WTC11 (cell line): ENCODE data around the gene VPS39.

ENCODE experiments used
- SP1 ChIP-seq: sonication (generic); formaldehyde crosslinking; conservative IDR thresholded peaks from 2 replicates; pipeline ENCODE4 v1.8.1; 2022; ENCODE audit warnings: missing genetic modification reagents
- TF ChIP-seq, protein P1 (sequence below): sonication (generic); formaldehyde crosslinking; IDR thresholded peaks from 2 replicates; pipeline ENCODE4 v1.8.1; 2023; ENCODE audit warnings: mild to moderate bottlenecking, missing genetic modification reagents, moderate library complexity

DNA sequence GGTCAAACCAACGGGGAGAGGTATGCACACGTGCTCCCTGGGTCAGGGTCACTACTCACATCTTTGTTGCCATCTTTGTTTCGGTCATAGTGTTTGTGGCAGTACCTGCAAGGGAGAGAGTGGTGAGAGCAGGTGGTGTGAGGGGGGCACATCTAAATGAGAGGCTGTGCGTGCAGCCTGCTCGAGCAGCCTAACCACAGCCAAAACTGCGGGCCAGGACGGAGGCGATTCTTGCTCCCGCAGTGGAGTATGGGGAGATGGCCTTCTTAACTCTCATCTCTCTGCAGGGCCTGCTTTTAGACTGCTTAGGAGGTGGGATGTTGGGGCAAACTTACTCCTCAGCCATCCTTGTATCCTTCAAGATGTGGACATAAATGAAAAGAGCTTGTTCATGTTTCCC lies 44.8 kb downstream of the VPS39 start:
- TF ChIP-seq, protein P1, sequence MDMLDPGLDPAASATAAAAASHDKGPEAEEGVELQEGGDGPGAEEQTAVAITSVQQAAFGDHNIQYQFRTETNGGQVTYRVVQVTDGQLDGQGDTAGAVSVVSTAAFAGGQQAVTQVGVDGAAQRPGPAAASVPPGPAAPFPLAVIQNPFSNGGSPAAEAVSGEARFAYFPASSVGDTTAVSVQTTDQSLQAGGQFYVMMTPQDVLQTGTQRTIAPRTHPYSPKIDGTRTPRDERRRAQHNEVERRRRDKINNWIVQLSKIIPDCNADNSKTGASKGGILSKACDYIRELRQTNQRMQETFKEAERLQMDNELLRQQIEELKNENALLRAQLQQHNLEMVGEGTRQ (CRISPR knock-in tag) = no peak
- no peak for TF ChIP-seq SP1 (CRISPR knock-in tag)
